A673 (cell line): Measurements from ENCODE around the gene RNASEL. TPM values are rescaled to one million over a fixed set of nuclear protein-coding genes. Genes with fewer than 3 reads are reported as not detected.

Source experiments
- BruUV-seq: library from RNA; stranded (reverse); fragments of 400-500 nt; replicated peaks from 2 replicates; lab custom pipeline; 2021; lab: Mats Ljungman, UMichigan
- CTCF ChIA-PET: fragments of 300-600 bp; sonication (Branson Sonifier 250); formaldehyde crosslinking; loops from one replicate; lab custom pipeline; 2022; ENCODE audit warnings: antibody characterized with exemption; lab: Charles Lee
- POLR2A ChIA-PET: fragments of 300-600 bp; sonication (Branson Sonifier 250); formaldehyde crosslinking; loops from one replicate; lab custom pipeline; 2022; ENCODE audit warnings: antibody characterized with exemption; ENCODE audit not compliant: low non-redundant PET; lab: Charles Lee
- DNase-seq: peaks from one replicate; pipeline ENCODE4 v3.0.0-alpha.2; 2015; ENCODE audit warnings: low spot score
- H3K27ac ChIP-seq: fragments of 200-600 bp; sonication (generic); 2 replicates; pipeline ENCODE4 v1.5.1; 2016; ENCODE audit warnings: mixed run types, low read depth, mild to moderate bottlenecking, mixed read lengths, antibody characterized with exemption, low read length; ENCODE audit not compliant: poor library complexity, severe bottlenecking
- H3K27me3 ChIP-seq: fragments of 200-600 bp; sonication (generic); replicated peaks from 2 replicates; pipeline ENCODE4 v1.6.1; 2017; ENCODE audit warnings: mixed run types, low read depth, mild to moderate bottlenecking, mixed read lengths, antibody characterized with exemption, low read length; ENCODE audit not compliant: insufficient read depth, poor library complexity
- H3K36me3 ChIP-seq: fragments of 200-600 bp; sonication (generic); 2 replicates; pipeline ENCODE4 v1.6.1; 2016; ENCODE audit warnings: mixed run types, mild to moderate bottlenecking, mixed read lengths, antibody characterized with exemption, low read length; ENCODE audit not compliant: insufficient read depth, poor library complexity, severe bottlenecking
- H3K4me1 ChIP-seq: fragments of 200-600 bp; sonication (generic); 2 replicates; pipeline ENCODE4 v1.6.1; 2017; ENCODE audit warnings: mixed run types, mild to moderate bottlenecking, mixed read lengths, antibody characterized with exemption, low read length; ENCODE audit not compliant: insufficient read depth, poor library complexity, severe bottlenecking
- H3K4me3 ChIP-seq: fragments of 200-600 bp; sonication (generic); 2 replicates; pipeline ENCODE4 v1.5.1; 2016; ENCODE audit warnings: low read depth, mixed run types, mild to moderate bottlenecking, mixed read lengths, low read length; ENCODE audit not compliant: poor library complexity, severe bottlenecking
- H3K9me3 ChIP-seq: fragments of 200-600 bp; sonication (generic); 2 replicates; pipeline ENCODE4 v1.6.1; 2016; ENCODE audit warnings: mixed run types, low read depth, mild to moderate bottlenecking, mixed read lengths, antibody characterized with exemption, low read length; ENCODE audit not compliant: poor library complexity, severe bottlenecking
- EZH2 ChIP-seq: fragments of 200-600 bp; sonication (generic); IDR thresholded peaks from 2 replicates; pipeline ENCODE4 v1.6.1; 2017; ENCODE audit warnings: borderline replicate concordance, low read depth, mild to moderate bottlenecking, mixed read lengths, antibody characterized with exemption, low read length; ENCODE audit not compliant: poor library complexity, severe bottlenecking
- intact Hi-C: fragments of 100-400 bp; cut with micrococcal nuclease; formaldehyde crosslinking; loops from one replicate; pipeline ENCODE4 v1.10.0; 2022; ENCODE audit not compliant: unreplicated experiment
- total RNA-seq: library from RNA; stranded (reverse); gene quantifications from 2 replicates; pipeline ENCODE4 v1.2.3, GENCODE V29; 2021
- TF ChIP-seq, protein P1 (sequence below): fragments of 300-800, 200-600 bp; sonication (generic); conservative IDR thresholded peaks from 2 replicates; pipeline ENCODE4 v1.5.1; 2017; ENCODE audit warnings: low read depth, mild to moderate bottlenecking, antibody characterized with exemption, low read length, moderate library complexity, mixed read lengths

The RNASEL gene
- total RNA-seq, 1 experiment from 2014 or later = 3.2 TPM

DNA sequence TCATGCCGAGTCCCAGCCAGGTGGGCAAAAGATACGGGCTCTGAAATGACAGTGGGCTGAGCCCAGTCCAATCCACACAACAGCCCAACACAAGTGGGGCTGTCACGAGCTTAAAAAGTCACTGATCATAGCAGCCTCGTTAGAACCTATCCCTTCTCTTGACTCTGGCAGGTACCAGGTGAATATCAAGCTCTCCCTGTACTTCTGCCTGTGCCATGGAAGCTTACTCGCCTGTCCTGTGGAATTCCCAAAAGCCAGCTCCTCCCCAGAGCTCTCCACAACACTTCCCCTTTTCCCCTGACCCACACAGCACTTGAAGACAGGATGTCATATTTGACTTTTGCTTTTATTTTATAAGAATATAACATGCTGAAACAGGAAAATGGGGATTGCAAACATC lies 9.2 kb upstream of the RNASEL start:
- no peak for DNase-seq
- ChIA-PET POLR2A (no interaction called here), CTCF (interaction anchor here (1.1 to 1.2 kb wide), 3 partner anchors 184 to 188 kb away, joined by 3 to 6 read pairs (median 4); no protein-coding TSS in a partner anchor)
- TF ChIP-seq, protein P1, sequence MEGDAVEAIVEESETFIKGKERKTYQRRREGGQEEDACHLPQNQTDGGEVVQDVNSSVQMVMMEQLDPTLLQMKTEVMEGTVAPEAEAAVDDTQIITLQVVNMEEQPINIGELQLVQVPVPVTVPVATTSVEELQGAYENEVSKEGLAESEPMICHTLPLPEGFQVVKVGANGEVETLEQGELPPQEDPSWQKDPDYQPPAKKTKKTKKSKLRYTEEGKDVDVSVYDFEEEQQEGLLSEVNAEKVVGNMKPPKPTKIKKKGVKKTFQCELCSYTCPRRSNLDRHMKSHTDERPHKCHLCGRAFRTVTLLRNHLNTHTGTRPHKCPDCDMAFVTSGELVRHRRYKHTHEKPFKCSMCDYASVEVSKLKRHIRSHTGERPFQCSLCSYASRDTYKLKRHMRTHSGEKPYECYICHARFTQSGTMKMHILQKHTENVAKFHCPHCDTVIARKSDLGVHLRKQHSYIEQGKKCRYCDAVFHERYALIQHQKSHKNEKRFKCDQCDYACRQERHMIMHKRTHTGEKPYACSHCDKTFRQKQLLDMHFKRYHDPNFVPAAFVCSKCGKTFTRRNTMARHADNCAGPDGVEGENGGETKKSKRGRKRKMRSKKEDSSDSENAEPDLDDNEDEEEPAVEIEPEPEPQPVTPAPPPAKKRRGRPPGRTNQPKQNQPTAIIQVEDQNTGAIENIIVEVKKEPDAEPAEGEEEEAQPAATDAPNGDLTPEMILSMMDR = no peak
- Histone ChIP-seq H3K27ac (no peak overlapping the region), H3K27me3 (no peaks in the 10 kb centered on the region), H3K36me3 (peaks cover 43% of the 10 kb centered on the region), H3K4me1 (peaks cover 28% of the 10 kb centered on the region), H3K4me3 (no peak overlapping the region), H3K9me3 (no peaks in the 10 kb centered on the region)
- intact Hi-C loops = loop anchor here (5.0 kb wide), 1 partner anchor 151 kb away; no protein-coding TSS in a partner anchor
- BruUV-seq = no TSS peak

GRCh38 chr1:182596934-182597333 lies 7.9 kb upstream of the RNASEL start:
- ChIA-PET POLR2A (no interaction called here), CTCF (interaction anchor here (1.2 to 4.9 kb wide), 2 partner anchors 187 to 190 kb away, joined by 6 to 69 read pairs; no protein-coding TSS in a partner anchor)
- Histone ChIP-seq H3K36me3 (peaks cover 34% of the 10 kb centered on the region), H3K27ac (no peak overlapping the region), H3K4me1 (peaks cover 17% of the 10 kb centered on the region), H3K27me3 (no peaks in the 10 kb centered on the region), H3K9me3 (no peaks in the 10 kb centered on the region), H3K4me3 (no peak overlapping the region)
- no TSS peak for BruUV-seq
- no peak for DNase-seq
- TF ChIP-seq, protein P1 = no peak
- TF ChIP-seq EZH2 = no peak
- intact Hi-C loops = loop anchor here (5.0 kb wide), 1 partner anchor 150 kb away; no protein-coding TSS in a partner anchor

DNA sequence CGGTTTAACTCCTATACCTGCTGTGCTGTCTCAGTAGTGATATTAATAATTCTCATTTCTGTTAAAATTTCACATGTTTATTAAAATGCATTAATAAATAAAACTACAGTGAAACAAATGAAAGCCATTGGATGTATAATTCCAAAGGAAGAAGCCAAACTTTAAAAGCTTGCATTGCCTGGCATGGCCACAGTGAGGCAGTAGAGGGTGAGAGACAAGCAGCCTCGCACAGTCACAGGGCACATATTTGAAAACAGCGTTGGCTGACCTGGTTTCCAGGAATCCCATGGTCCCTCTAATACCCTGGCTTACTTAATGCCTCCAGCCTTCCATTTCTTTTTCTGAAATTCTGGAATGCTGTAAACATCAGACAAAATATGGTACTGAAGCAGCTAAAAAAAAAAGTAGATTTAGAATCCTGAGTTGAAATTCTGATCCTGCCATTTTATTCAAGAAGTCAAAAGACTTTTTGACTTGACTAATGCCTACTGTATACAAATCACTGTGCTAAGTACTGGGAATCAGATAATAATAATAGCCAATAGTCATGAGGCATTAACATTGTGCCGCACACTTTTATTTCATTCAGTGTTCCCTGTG lies 6.7 kb upstream of the RNASEL start:
- no TSS peak for BruUV-seq
- POLR2A ChIA-PET = interaction anchor here (0.7 kb wide), 1 partner anchor 367 kb away, joined by 3 read pairs; no protein-coding TSS in a partner anchor

More for the DNA sequence above, 6.7 kb upstream of the RNASEL start:
- peaks cover 5% of the 10 kb centered on the region for H3K4me1 ChIP-seq
- TF ChIP-seq EZH2 = no peak
- TF ChIP-seq, protein P1 = peak; percentile 94
- peaks cover 22% of the 10 kb centered on the region for H3K36me3 ChIP-seq
- no peaks in the 10 kb centered on the region for H3K9me3 ChIP-seq
- H3K4me3 ChIP-seq = no peak overlapping the region
- H3K27ac ChIP-seq = no peak overlapping the region
- no peaks in the 10 kb centered on the region for H3K27me3 ChIP-seq
- intact Hi-C loops = loop anchor here (2.0 to 5.0 kb wide), 2 partner anchors 148 to 511 kb away; no protein-coding TSS in a partner anchor
- peak; percentile 76 for DNase-seq
- CTCF ChIA-PET = interaction anchor here (0.5 to 4.9 kb wide), 9 partner anchors 66 to 511 kb away, joined by 3 to 69 read pairs (median 4); no protein-coding TSS in a partner anchor
